Fibroblast of peridontal ligament (primary cell): ENCODE data around the gene TLR4.
A peak's percentile ranks its signal among the peaks of the same experiment; 100 is the strongest.

Experiments used
- DNase-seq: peaks from one replicate; pipeline ENCODE4 v3.0.0-alpha.2; 2010; ENCODE audit errors: extremely low read depth

The TLR4 gene

DNA sequence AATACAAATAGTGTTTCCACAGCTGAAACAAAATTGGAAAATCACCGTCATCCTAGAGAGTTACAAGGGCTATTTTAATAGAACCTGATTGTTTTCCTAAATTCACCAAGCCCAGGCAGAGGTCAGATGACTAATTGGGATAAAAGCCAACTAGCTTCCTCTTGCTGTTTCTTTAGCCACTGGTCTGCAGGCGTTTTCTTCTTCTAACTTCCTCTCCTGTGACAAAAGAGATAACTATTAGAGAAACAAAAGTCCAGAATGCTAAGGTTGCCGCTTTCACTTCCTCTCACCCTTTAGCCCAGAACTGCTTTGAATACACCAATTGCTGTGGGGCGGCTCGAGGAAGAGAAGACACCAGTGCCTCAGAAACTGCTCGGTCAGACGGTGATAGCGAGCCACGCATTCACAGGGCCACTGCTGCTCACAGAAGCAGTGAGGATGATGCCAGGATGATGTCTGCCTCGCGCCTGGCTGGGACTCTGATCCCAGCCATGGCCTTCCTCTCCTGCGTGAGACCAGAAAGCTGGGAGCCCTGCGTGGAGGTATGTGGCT lies at the start of gene TLR4:
TSS of gene TLR4 (plus strand) at position 380 of the 552 bp plus-strand sequence. CDS start at position 450, 70 bp downstream.
- peak; percentile 4 for DNase-seq

DNA sequence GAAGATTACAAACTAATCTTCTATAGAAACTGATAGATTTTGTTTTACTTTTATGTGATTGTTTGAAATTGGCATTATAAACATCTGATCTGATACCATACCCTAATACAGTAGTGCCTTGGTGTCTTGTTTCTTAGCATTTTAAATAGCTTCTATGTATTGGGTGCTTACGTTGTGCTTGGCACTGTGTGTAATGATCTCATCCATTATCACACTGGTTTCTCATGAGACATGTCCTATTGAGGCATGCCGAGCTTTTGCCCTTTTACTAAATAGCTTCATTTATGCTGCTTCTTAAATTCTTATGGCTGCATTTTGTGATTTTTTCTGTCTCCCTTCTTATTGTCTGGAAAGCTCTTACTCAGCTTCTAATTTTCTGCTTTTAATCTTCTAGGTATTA lies 48.2 kb upstream of the TLR4 start:
- DNase-seq: no peak

DNA sequence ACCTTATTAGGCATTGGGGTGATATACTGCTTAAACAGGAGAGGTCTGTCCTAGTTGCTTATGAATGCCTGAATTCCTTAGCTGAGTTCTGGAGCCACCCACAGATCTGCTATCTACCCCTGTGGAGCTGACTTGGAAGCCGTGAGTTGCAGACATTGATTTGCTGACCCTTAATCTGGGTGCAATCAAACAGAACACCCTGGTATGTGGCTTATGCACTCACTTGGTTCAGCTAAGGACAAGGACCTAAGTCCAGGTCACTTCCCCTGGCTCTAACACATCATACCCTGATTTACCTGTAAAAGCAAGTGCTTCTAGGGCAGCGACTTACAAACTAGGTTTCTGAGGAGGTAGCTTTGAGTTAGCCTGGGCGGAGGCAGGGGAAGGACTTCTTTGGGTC lies 41.6 kb upstream of the TLR4 start:
- no peak for DNase-seq

DNA sequence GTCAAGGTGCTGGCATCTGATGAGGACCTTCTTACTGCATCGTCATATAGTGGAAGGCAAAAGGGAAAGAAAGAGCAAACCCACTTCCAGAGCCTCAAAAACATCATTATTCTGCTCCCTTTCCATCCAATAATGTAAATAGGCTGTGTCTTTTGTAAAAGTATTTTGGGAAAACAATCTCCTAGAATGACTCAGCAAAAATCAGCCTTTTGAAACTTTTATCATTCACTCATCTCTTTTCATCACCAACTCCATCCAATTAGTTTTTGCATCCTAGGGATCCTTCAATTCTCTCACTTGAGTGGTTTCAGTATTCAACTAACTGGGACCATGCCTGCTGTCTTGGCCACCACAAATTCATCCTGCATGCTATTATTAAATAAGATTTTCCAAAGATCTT lies 39.8 kb upstream of the TLR4 start:
- DNase-seq: no peak

GRCh38 chr9:117665601-117666385 lies 38.4 kb upstream of the TLR4 start:
- DNase-seq: no peak

GRCh38 chr9:117671468-117671867 lies 32.7 kb upstream of the TLR4 start:
- no peak for DNase-seq

- DNase-seq: no peak
Observed at GRCh38 chr9:117672369-117672768, 31.8 kb upstream of the TLR4 start.

DNA sequence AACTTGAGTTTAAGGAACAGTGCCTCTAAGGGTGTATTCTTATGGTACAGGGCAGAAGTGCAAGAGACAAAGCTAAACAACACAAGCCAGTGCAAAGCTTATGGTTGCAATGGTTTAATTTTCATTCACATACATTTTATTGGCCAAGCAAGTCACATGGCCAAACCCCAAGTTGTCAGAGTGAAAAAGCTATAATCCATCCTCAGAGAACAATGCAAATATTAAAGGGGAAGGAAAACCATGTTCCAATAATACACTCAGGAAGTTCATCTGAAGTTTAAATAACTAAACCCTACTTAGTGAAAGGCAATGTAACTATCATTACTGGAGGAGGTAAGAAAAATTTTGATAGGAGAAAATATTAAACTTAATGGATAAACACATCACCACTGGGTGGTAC lies 26.6 kb upstream of the TLR4 start:
- DNase-seq: no peak

GRCh38 chr9:117678871-117679270 lies 25.3 kb upstream of the TLR4 start:
- no peak for DNase-seq

- DNase-seq: no peak
Observed at GRCh38 chr9:117679416-117679815, 24.8 kb upstream of the TLR4 start.

GRCh38 chr9:117681888-117682287 lies 22.3 kb upstream of the TLR4 start:
- DNase-seq: no peak

DNA sequence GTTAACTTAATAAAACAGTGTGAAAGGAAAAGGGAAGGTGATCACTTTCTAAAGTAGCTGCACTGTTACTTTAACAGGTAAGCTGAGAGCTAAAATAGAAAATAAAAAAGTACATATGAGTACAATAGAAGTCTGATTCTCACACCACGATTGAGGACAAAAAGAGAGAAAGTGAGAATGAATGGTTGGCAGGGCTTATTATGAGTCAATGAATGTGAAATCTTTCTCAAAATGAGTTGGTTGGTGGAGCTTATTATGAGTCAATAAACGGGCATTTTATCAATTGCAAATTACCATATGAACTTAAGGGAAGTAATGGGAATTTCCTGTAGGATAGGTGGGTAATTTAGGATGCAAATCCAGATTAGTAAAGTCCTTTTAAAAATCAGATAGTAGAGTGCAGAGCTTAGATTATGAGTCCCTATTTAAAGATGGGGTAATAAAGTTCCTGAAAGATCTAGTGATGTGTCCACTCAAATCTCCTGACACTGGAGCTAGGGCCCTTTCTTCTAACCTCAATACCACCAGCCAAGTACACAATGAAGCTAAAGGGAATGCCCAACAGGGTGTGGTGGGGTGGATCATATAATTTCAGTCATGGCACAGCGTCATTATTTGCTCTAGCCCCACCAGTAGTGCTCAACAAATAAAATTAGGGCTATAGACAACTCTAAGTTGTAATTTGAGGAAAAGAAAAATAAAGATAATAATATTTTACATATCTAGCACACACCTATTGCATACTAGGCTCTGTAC lies 21.1 kb upstream of the TLR4 start:
- DNase-seq: no peak

GRCh38 chr9:117687532-117687931 lies 16.7 kb upstream of the TLR4 start:
- DNase-seq: no peak

DNA sequence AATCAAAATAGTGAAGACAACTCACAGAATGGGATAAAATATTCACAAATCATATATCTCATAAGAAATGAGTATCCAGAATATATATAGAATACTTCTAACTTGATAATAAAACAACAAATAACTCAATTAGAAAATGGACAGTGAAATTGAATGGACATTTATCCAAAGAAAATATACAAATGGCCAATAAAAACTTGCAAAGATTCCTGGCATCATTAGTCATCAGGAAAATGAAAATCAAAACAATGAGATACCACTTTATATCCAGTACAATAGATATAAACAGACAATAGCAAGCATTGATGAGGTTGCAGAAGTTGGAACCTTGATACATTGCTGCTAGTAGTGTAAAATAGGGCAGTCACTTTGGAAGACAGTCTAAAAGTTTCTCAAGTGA lies 12.8 kb upstream of the TLR4 start:
- no peak for DNase-seq

DNA sequence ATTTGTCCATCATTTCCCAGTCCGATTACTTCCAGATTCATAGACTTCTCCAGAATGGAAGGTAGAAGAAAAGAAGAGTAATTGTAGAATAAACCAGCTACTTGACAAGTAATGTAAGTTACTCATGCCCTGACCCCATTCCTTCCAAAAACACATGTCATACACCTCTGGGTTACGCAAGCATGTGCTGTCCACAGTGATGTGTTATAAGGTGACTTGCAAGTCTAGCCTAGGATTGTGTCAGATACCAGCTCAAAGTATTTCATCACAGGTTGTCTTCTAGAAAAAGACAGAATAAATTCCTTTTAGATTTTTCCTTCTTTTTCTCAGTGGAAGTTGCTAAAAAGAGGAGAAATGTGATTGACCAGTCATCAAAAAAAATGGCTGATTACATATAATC lies 8.0 kb upstream of the TLR4 start:
- DNase-seq: no peak

DNA sequence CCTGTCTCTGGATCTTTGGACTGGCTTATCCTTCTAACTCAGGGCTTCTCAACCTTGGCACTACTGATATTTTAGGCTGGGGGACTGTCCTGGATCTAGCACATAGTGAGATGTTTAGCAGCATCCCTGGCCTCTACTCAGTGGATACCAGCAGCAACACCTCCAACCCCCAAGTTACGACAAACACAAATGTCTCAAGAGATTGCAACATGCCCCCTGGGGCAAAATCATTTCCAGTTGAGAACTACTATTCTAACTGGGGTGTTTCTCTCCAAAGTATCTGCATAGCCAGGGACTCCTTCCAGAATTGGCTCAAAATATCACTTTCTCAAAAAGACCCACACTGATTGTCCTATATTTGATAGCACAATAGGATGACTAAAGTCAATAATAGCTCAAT lies 7.2 kb upstream of the TLR4 start:
- no peak for DNase-seq

- no peak for DNase-seq
Observed at GRCh38 chr9:117703537-117703936, 666 bp upstream of the TLR4 start.

DNA sequence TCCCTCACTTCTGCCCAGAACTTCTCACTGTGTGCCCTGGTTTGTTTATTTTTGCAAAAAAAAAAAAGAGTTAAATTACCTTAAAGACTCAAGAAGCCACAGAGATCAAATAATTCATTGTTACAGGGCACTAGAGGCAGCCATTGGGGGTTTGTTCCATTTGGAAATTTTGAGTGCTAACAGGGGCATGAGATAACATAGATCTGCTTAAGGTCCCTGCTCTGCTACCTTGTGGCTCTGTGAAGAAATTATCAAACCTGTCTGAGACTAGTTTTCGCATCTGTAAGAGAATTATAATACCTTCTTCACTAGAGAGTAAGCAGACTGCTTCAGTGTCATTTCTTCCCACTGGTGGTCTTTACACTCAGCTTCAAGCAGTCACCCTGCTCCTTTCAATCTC lies 394 bp downstream of the TLR4 start:
- DNase-seq: no peak

- no peak for DNase-seq
Observed at GRCh38 chr9:117705386-117705785, 1.2 kb downstream of the TLR4 start.

DNA sequence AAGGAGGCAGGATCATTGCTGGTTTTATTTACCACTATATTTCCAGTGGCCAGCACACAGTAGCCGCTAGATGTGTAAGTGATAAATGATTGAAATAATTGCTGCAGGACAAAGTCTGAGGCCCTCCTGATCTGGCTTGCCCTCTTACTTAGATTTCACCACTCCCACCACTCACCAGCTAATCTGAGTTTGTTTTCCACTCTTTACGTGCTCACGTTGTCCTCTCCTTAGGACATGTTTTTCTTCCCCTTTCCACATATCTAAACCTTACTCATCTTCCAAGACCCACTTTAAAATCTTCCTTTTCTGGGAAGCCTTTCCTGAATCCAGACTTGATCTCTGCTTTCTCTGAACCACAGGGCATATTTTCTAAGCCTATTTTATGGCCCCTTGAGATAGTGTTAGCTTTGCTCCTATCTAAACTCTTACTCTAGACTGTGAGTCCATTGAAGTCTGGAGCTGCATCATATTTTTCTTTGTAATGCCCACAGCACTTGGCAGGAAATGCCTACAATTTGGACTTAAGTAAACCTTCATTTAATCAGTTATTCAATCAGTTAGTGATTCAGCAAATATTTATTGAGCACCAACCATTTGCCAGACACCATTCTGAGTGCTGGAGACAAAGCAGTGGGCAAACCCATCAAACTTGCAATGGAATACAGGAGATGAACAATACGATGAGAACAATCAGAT lies 2.4 kb downstream of the TLR4 start:
- no peak for DNase-seq

DNA sequence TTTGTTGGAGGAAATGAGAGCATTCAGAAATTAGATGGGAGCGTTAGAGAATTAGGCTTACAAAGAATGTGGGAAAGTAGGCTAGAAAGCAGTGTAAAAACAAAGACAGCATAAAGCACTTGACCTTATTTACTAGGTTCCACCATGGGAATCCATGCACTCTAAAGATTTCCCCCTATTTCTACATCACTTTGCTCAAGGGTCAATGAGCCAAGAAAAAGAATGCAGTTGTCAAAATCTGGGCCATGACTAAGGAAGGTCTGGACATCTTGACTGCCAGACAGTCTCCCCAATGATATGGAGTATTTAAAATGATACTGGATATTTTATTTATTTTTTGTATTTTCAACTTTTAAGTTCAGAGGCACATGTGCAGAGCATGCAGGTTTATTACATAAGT lies 3.4 kb downstream of the TLR4 start:
- DNase-seq: no peak

- DNase-seq: no peak
Observed at GRCh38 chr9:117709936-117710335, 5.7 kb downstream of the TLR4 start.
